ENCODE measurements around the gene DRC3. TPM values are rescaled to one million over a fixed set of nuclear protein-coding genes. Genes with fewer than 3 reads are reported as not detected.

DRC3 gene
- polyA plus RNA-seq, 1 donor from 2014 or later = 1.9 TPM

DNA sequence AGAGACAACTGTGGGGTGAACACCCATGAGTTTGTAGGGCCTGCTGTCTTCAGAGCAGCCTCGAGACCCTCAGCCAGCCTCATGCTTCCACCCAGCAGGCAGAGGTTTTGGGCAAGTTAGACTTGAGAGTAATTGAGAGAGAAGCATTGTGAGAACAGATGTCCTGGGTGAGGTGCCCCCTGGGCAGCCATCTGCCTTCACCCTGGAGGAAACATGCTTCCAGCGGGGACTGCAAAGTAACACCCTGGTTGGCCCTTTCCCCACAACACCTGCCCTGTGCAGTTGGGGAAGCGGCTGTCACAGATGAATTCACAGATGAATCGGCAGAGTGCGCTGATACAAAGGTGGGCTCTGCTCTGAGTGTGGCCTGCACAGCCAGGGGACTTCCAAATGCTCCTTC lies 42.9 kb downstream of the DRC3 start:
- no peaks in the 10 kb centered on the region for H3K79me2 ChIP-seq (replicated peaks; ENCODE audit: insufficient read depth, low read length)
- no peaks in the 10 kb centered on the region for H3K9me2 ChIP-seq (ENCODE audit: insufficient read depth, low read length)
- H3F3A ChIP-seq (ENCODE audit: insufficient read depth, low read length, poor library complexity, severe bottlenecking) = no peaks in the 10 kb centered on the region
- no peak overlapping the region for H3K27ac ChIP-seq (ENCODE audit: low read length)
- TF ChIP-seq SMC3 (conservative IDR thresholded peaks at IDR 0.05; ENCODE audit: poor library complexity) = no peak
- no peak for TF ChIP-seq EZH2 (IDR thresholded peaks at IDR 0.05; ENCODE audit: borderline replicate concordance, insufficient read depth, low read length, poor library complexity, severe bottlenecking)
- no peak for TF ChIP-seq RAD21 (conservative IDR thresholded peaks at IDR 0.05)
- no peak for TF ChIP-seq TAF1 (IDR thresholded peaks at IDR 0.05; ENCODE audit: low read depth)
- TF ChIP-seq POLR2AphosphoS5 (IDR thresholded peaks at IDR 0.05) = no peak
- TF ChIP-seq MXI1 (conservative IDR thresholded peaks at IDR 0.05; ENCODE audit: poor library complexity, severe bottlenecking) = no peak
- TF ChIP-seq, protein P1, sequence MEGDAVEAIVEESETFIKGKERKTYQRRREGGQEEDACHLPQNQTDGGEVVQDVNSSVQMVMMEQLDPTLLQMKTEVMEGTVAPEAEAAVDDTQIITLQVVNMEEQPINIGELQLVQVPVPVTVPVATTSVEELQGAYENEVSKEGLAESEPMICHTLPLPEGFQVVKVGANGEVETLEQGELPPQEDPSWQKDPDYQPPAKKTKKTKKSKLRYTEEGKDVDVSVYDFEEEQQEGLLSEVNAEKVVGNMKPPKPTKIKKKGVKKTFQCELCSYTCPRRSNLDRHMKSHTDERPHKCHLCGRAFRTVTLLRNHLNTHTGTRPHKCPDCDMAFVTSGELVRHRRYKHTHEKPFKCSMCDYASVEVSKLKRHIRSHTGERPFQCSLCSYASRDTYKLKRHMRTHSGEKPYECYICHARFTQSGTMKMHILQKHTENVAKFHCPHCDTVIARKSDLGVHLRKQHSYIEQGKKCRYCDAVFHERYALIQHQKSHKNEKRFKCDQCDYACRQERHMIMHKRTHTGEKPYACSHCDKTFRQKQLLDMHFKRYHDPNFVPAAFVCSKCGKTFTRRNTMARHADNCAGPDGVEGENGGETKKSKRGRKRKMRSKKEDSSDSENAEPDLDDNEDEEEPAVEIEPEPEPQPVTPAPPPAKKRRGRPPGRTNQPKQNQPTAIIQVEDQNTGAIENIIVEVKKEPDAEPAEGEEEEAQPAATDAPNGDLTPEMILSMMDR (IDR thresholded peaks at IDR 0.05; ENCODE audit: poor library complexity, severe bottlenecking) = no peak
- TF ChIP-seq, protein P2, sequence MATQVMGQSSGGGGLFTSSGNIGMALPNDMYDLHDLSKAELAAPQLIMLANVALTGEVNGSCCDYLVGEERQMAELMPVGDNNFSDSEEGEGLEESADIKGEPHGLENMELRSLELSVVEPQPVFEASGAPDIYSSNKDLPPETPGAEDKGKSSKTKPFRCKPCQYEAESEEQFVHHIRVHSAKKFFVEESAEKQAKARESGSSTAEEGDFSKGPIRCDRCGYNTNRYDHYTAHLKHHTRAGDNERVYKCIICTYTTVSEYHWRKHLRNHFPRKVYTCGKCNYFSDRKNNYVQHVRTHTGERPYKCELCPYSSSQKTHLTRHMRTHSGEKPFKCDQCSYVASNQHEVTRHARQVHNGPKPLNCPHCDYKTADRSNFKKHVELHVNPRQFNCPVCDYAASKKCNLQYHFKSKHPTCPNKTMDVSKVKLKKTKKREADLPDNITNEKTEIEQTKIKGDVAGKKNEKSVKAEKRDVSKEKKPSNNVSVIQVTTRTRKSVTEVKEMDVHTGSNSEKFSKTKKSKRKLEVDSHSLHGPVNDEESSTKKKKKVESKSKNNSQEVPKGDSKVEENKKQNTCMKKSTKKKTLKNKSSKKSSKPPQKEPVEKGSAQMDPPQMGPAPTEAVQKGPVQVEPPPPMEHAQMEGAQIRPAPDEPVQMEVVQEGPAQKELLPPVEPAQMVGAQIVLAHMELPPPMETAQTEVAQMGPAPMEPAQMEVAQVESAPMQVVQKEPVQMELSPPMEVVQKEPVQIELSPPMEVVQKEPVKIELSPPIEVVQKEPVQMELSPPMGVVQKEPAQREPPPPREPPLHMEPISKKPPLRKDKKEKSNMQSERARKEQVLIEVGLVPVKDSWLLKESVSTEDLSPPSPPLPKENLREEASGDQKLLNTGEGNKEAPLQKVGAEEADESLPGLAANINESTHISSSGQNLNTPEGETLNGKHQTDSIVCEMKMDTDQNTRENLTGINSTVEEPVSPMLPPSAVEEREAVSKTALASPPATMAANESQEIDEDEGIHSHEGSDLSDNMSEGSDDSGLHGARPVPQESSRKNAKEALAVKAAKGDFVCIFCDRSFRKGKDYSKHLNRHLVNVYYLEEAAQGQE (IDR thresholded peaks at IDR 0.05; ENCODE audit: borderline replicate concordance) = no peak
- no peak for TF ChIP-seq EP300 (conservative IDR thresholded peaks at IDR 0.05; ENCODE audit: poor library complexity, severe bottlenecking)
- no peak overlapping the region for H3K4me2 ChIP-seq (ENCODE audit: low read length)
- no peak overlapping the region for H3K4me3 ChIP-seq (ENCODE audit: low read length)
- H3K36me3 ChIP-seq (ENCODE audit: insufficient read depth, low read length) = no peaks in the 10 kb centered on the region
- H2AFZ ChIP-seq (ENCODE audit: low read depth, low read length) = no peak overlapping the region
- no peaks in the 10 kb centered on the region for H3K9me3 ChIP-seq (ENCODE audit: low read length)
- no peaks in the 10 kb centered on the region for H4K20me1 ChIP-seq (ENCODE audit: insufficient read depth)
- no peaks in the 10 kb centered on the region for H3K27me3 ChIP-seq (ENCODE audit: insufficient read depth, low read depth, low read length)
- H3K9ac ChIP-seq (ENCODE audit: low read length) = no peak overlapping the region

DNA sequence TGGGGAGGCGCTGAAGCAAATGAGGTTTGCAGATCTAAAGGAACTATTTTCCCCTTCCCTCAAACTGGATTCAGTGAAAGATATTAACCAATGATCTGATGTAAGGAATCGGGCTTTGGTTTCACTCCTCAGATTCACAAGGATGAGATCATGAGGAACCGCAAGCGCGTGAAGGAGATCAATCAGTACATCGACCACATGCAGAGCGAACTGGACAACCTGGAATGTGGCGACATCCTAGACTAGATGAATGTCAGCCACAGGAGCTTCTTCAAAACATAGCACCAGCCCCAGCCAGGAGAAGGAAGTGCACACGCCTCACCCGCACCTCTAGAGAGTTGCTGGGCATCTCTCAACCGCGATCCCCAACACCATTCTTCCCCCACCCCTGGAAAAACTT lies 43.8 kb downstream of the DRC3 start:
- Histone ChIP-seq H4K20me1 (ENCODE audit: insufficient read depth) (no peaks in the 10 kb centered on the region), H3K9me2 (ENCODE audit: insufficient read depth, low read length) (no peaks in the 10 kb centered on the region), H3K36me3 (ENCODE audit: insufficient read depth, low read length) (no peaks in the 10 kb centered on the region), H3K4me3 (ENCODE audit: low read length) (no peak overlapping the region), H3K79me2 (replicated peaks; ENCODE audit: insufficient read depth, low read length) (no peaks in the 10 kb centered on the region), H3K9me3 (ENCODE audit: low read length) (no peaks in the 10 kb centered on the region), H3K9ac (ENCODE audit: low read length) (no peak overlapping the region), H3K27me3 (ENCODE audit: insufficient read depth, low read depth, low read length) (no peaks in the 10 kb centered on the region), H3K27ac (ENCODE audit: low read length) (no peak overlapping the region), H3F3A (ENCODE audit: insufficient read depth, low read length, poor library complexity, severe bottlenecking) (no peaks in the 10 kb centered on the region), H3K4me2 (ENCODE audit: low read length) (no peak overlapping the region), H2AFZ (ENCODE audit: low read depth, low read length) (no peak overlapping the region)
- TF ChIP-seq SMC3 (conservative IDR thresholded peaks at IDR 0.05; ENCODE audit: poor library complexity) (no peak), EZH2 (IDR thresholded peaks at IDR 0.05; ENCODE audit: borderline replicate concordance, insufficient read depth, low read length, poor library complexity, severe bottlenecking) (no peak), POLR2AphosphoS5 (IDR thresholded peaks at IDR 0.05) (no peak), MXI1 (conservative IDR thresholded peaks at IDR 0.05; ENCODE audit: poor library complexity, severe bottlenecking) (no peak)
- TF ChIP-seq, protein P2 (IDR thresholded peaks at IDR 0.05; ENCODE audit: borderline replicate concordance) = no peak
- TF ChIP-seq, protein P1 (IDR thresholded peaks at IDR 0.05; ENCODE audit: poor library complexity, severe bottlenecking) = no peak

All from neural cell (in vitro differentiated cells).